Measurements from ENCODE around the gene CD82. TPM values are rescaled to one million over a fixed set of nuclear protein-coding genes. Genes with fewer than 3 reads are reported as not detected.

The CD82 gene
- polyA plus RNA-seq, 1 donor from 2014 or later: 0.84 TPM

DNA sequence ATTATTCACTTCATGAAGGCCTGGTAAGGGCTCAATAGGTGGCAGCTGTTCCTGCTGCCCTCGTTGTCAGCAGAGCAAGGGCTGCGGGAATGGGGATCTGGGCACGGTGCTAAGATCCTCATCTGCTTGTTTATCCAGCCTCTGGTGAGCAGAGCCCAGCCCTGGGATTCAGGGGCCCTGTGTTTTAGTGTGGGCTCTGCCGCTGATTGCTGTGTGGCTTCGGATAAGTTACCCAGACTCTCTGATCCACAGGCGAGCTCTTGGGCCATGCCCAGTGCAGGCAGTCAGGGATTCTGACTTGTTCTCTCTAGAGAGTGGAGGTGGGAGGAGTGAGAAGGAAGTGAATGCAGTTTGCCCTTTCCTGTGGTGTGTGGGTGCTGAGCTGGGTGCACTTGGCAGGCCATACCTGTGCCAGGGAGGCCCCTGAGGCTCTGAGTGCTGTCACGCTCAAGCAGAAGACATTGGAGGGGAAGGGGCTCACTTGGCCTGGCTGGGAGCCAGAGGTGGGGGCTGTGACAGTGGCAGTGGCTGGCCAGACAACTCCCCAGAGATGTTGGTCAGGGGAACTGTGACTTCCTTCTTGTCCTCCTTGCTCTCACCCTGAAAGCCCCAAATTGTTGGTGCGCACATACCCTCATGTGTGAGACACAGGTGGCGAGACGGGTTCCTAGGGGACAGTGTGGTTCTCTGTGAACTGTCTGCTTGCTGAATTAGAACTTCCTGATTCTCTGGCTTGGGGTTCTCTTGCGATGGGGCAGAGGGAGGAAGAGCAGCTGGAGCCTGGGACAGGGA lies 43.7 kb downstream of the CD82 start:
- Histone ChIP-seq H3K9me2 (ENCODE audit: insufficient read depth, low read length) (no peaks in the 10 kb centered on the region), H4K20me1 (ENCODE audit: insufficient read depth) (no peaks in the 10 kb centered on the region), H3K9ac (ENCODE audit: low read length) (no peak overlapping the region), H3K9me3 (ENCODE audit: low read length) (no peaks in the 10 kb centered on the region), H3K36me3 (ENCODE audit: insufficient read depth, low read length) (no peaks in the 10 kb centered on the region), H3K4me2 (ENCODE audit: low read length) (no peak overlapping the region), H2AFZ (ENCODE audit: low read depth, low read length) (no peak overlapping the region), H3K79me2 (replicated peaks; ENCODE audit: insufficient read depth, low read length) (no peaks in the 10 kb centered on the region), H3F3A (ENCODE audit: insufficient read depth, low read length, poor library complexity, severe bottlenecking) (no peaks in the 10 kb centered on the region), H3K27me3 (ENCODE audit: insufficient read depth, low read depth, low read length) (no peaks in the 10 kb centered on the region), H3K4me3 (ENCODE audit: low read length) (no peak overlapping the region), H3K27ac (ENCODE audit: low read length) (no peak overlapping the region)
- no peak for TF ChIP-seq EP300 (conservative IDR thresholded peaks at IDR 0.05; ENCODE audit: poor library complexity, severe bottlenecking)
- no peak for TF ChIP-seq POLR2AphosphoS5 (IDR thresholded peaks at IDR 0.05)
- TF ChIP-seq RAD21 (conservative IDR thresholded peaks at IDR 0.05): no peak

DNA sequence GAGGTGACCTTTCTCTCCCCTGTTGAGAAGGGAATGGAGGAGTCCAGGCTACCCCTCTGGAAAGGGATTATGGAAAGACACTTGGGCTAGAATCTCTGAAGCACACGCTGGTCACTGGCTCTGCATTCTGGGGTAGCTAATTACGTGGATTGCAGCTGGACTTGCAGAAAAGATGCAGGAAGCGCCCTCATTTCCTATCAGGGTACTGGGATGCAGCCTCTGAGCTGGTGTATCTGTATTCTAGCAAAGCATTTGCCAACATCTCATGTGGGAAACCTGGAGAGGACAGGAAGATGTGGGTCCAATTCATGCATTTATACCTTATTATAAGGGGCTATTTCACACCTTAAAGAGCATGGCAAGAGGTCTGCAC lies 44.3 kb downstream of the CD82 start:
- H4K20me1 ChIP-seq (ENCODE audit: insufficient read depth): no peaks in the 10 kb centered on the region
- no peaks in the 10 kb centered on the region for H3K9me2 ChIP-seq (ENCODE audit: insufficient read depth, low read length)
- H3K9ac ChIP-seq (ENCODE audit: low read length): no peak overlapping the region
- no peaks in the 10 kb centered on the region for H3K9me3 ChIP-seq (ENCODE audit: low read length)
- TF ChIP-seq TAF1 (IDR thresholded peaks at IDR 0.05; ENCODE audit: low read depth): no peak
- TF ChIP-seq POLR2AphosphoS5 (IDR thresholded peaks at IDR 0.05): no peak
- TF ChIP-seq, protein P1, sequence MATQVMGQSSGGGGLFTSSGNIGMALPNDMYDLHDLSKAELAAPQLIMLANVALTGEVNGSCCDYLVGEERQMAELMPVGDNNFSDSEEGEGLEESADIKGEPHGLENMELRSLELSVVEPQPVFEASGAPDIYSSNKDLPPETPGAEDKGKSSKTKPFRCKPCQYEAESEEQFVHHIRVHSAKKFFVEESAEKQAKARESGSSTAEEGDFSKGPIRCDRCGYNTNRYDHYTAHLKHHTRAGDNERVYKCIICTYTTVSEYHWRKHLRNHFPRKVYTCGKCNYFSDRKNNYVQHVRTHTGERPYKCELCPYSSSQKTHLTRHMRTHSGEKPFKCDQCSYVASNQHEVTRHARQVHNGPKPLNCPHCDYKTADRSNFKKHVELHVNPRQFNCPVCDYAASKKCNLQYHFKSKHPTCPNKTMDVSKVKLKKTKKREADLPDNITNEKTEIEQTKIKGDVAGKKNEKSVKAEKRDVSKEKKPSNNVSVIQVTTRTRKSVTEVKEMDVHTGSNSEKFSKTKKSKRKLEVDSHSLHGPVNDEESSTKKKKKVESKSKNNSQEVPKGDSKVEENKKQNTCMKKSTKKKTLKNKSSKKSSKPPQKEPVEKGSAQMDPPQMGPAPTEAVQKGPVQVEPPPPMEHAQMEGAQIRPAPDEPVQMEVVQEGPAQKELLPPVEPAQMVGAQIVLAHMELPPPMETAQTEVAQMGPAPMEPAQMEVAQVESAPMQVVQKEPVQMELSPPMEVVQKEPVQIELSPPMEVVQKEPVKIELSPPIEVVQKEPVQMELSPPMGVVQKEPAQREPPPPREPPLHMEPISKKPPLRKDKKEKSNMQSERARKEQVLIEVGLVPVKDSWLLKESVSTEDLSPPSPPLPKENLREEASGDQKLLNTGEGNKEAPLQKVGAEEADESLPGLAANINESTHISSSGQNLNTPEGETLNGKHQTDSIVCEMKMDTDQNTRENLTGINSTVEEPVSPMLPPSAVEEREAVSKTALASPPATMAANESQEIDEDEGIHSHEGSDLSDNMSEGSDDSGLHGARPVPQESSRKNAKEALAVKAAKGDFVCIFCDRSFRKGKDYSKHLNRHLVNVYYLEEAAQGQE (IDR thresholded peaks at IDR 0.05; ENCODE audit: borderline replicate concordance): no peak
- no peak for TF ChIP-seq RAD21 (conservative IDR thresholded peaks at IDR 0.05)
- no peak for TF ChIP-seq CTCF (IDR thresholded peaks at IDR 0.05; ENCODE audit: poor library complexity, severe bottlenecking)
- TF ChIP-seq MXI1 (conservative IDR thresholded peaks at IDR 0.05; ENCODE audit: poor library complexity, severe bottlenecking): no peak
- TF ChIP-seq SMC3 (conservative IDR thresholded peaks at IDR 0.05; ENCODE audit: poor library complexity): no peak
- TF ChIP-seq EP300 (conservative IDR thresholded peaks at IDR 0.05; ENCODE audit: poor library complexity, severe bottlenecking): no peak
- TF ChIP-seq EZH2 (IDR thresholded peaks at IDR 0.05; ENCODE audit: borderline replicate concordance, insufficient read depth, low read length, poor library complexity, severe bottlenecking): no peak
- H3K27ac ChIP-seq (ENCODE audit: low read length): no peak overlapping the region
- no peak overlapping the region for H2AFZ ChIP-seq (ENCODE audit: low read depth, low read length)
- no peaks in the 10 kb centered on the region for H3K36me3 ChIP-seq (ENCODE audit: insufficient read depth, low read length)
- H3K79me2 ChIP-seq (replicated peaks; ENCODE audit: insufficient read depth, low read length): no peaks in the 10 kb centered on the region
- no peak overlapping the region for H3K4me3 ChIP-seq (ENCODE audit: low read length)
- no peak overlapping the region for H3K4me2 ChIP-seq (ENCODE audit: low read length)
- no peaks in the 10 kb centered on the region for H3K27me3 ChIP-seq (ENCODE audit: insufficient read depth, low read depth, low read length)
- no peaks in the 10 kb centered on the region for H3F3A ChIP-seq (ENCODE audit: insufficient read depth, low read length, poor library complexity, severe bottlenecking)

Data from neural cell (in vitro differentiated cells).